Measurements from ENCODE around the gene JHY.

Gene JHY

DNA sequence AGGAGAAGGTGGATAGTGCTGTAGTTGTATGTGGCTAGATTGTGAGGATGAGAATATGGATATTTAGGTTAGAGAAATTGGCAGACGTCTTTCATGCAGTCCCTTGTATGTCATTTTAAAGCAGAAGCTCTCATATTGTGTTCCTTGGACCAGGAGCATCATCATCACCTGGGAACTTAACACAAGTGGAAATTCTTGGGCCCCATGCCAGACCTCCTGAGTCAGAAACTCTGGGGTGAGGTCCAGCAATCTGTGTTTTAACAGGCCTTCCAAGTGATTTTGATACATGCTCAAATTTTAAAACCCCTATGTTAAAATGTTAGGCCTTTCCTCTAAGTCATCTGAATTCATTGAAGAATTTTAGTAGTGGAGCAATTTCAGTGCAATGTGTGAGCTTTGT, 34.8 kb downstream of the JHY start:
- TF ChIP-seq, protein P1, sequence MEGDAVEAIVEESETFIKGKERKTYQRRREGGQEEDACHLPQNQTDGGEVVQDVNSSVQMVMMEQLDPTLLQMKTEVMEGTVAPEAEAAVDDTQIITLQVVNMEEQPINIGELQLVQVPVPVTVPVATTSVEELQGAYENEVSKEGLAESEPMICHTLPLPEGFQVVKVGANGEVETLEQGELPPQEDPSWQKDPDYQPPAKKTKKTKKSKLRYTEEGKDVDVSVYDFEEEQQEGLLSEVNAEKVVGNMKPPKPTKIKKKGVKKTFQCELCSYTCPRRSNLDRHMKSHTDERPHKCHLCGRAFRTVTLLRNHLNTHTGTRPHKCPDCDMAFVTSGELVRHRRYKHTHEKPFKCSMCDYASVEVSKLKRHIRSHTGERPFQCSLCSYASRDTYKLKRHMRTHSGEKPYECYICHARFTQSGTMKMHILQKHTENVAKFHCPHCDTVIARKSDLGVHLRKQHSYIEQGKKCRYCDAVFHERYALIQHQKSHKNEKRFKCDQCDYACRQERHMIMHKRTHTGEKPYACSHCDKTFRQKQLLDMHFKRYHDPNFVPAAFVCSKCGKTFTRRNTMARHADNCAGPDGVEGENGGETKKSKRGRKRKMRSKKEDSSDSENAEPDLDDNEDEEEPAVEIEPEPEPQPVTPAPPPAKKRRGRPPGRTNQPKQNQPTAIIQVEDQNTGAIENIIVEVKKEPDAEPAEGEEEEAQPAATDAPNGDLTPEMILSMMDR (IDR thresholded peaks at IDR 0.05), result no peak
- Mint-ChIP-seq H3K4me3 (no peak overlapping the region), H3K36me3 (ENCODE audit: low read depth) (no peaks in the 10 kb centered on the region), H3K4me1 (peaks cover 44% of the 10 kb centered on the region), H3K27ac (no peak overlapping the region), H3K27me3 (ENCODE audit: low read depth, poor library complexity) (no peaks in the 10 kb centered on the region), H3K9me3 (no peaks in the 10 kb centered on the region)
- no peak for DNase-seq

DNA sequence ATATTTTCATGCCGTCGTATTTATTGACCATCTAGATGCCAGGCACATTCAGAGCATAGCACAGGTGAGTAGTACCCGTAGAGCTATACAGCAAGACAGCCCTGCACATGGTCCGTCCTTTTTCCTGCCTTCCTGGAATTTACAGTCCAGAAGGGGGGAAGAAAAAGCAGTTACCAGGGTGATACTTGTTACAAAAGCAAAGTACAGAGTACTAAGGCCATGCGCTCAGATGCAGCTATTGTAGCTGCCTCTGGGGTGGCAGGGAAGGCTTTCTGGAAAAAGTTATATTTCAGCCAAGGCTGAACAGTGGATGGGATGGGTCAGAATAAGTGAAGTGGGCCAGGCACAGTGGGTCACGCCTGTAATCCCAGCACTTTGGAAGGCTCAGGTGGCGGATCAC, 36.2 kb downstream of the JHY start:
- TF ChIP-seq, protein P1 (IDR thresholded peaks at IDR 0.05), result no peak
- H3K27me3 Mint-ChIP-seq (ENCODE audit: low read depth, poor library complexity), result peaks cover 3% of the 10 kb centered on the region
- H3K4me1 Mint-ChIP-seq, result peaks cover 48% of the 10 kb centered on the region
- no peak overlapping the region for H3K4me3 Mint-ChIP-seq
- H3K9me3 Mint-ChIP-seq, result no peaks in the 10 kb centered on the region
- no peak overlapping the region for H3K27ac Mint-ChIP-seq
- H3K36me3 Mint-ChIP-seq (ENCODE audit: low read depth), result no peaks in the 10 kb centered on the region
- DNase-seq, result no peak

GRCh38 chr11:122920579-122920978, 38.0 kb downstream of the JHY start:
- H3K9me3 Mint-ChIP-seq, result no peaks in the 10 kb centered on the region
- peaks cover 3% of the 10 kb centered on the region for H3K27me3 Mint-ChIP-seq (ENCODE audit: low read depth, poor library complexity)
- peaks cover 48% of the 10 kb centered on the region for H3K4me1 Mint-ChIP-seq
- H3K27ac Mint-ChIP-seq, result no peak overlapping the region
- H3K4me3 Mint-ChIP-seq, result no peak overlapping the region
- TF ChIP-seq, protein P1 (IDR thresholded peaks at IDR 0.05), result no peak
- H3K36me3 Mint-ChIP-seq (ENCODE audit: low read depth), result no peaks in the 10 kb centered on the region
- DNase-seq, result no peak

- H3K27me3 Mint-ChIP-seq (ENCODE audit: low read depth, poor library complexity), result peaks cover 3% of the 10 kb centered on the region
- H3K36me3 Mint-ChIP-seq (ENCODE audit: low read depth), result no peaks in the 10 kb centered on the region
- H3K27ac Mint-ChIP-seq, result no peak overlapping the region
Measured at GRCh38 chr11:122922893-122923292, 40.3 kb downstream of the JHY start.

GRCh38 chr11:122923302-122923701, 40.7 kb downstream of the JHY start:
- TF ChIP-seq, protein P1 (IDR thresholded peaks at IDR 0.05), result no peak
- Mint-ChIP-seq H3K4me3 (no peak overlapping the region), H3K4me1 (peaks cover 49% of the 10 kb centered on the region), H3K27ac (no peak overlapping the region), H3K36me3 (ENCODE audit: low read depth) (no peaks in the 10 kb centered on the region), H3K9me3 (no peaks in the 10 kb centered on the region), H3K27me3 (ENCODE audit: low read depth, poor library complexity) (peaks cover 3% of the 10 kb centered on the region)
- no peak for DNase-seq

More at GRCh38 chr11:122922893-122923292, 40.3 kb downstream of the JHY start:
- Mint-ChIP-seq H3K4me1 (peaks cover 52% of the 10 kb centered on the region), H3K9me3 (no peaks in the 10 kb centered on the region), H3K4me3 (no peak overlapping the region)
- TF ChIP-seq, protein P1 (IDR thresholded peaks at IDR 0.05), result no peak
- DNase-seq, result no peak

GRCh38 chr11:122931510-122931909, 49.0 kb downstream of the JHY start:
- Mint-ChIP-seq H3K27me3 (ENCODE audit: low read depth, poor library complexity) (peaks cover 10% of the 10 kb centered on the region), H3K27ac (no peak overlapping the region), H3K36me3 (ENCODE audit: low read depth) (peaks cover 5% of the 10 kb centered on the region), H3K9me3 (no peaks in the 10 kb centered on the region), H3K4me1 (peaks cover 14% of the 10 kb centered on the region), H3K4me3 (no peak overlapping the region)
- TF ChIP-seq, protein P1 (IDR thresholded peaks at IDR 0.05), result no peak
- no peak for DNase-seq

All from nephron progenitor cell (in vitro differentiated cells).